Activated CD8-positive, alpha-beta T cell treated with anti-CD3 and anti-CD28 coated beads for 36 hours (primary cell): ENCODE results near the gene FAM184B. TPM values are rescaled to one million over a fixed set of nuclear protein-coding genes. Genes with fewer than 3 reads are reported as not detected.

Source experiments
- ATAC-seq: fragments of 200-7000 bp; cut with Tn5 transposase; one replicate; pipeline ENCODE4 v1.10.0; 2021; ENCODE audit warnings: mild to moderate bottlenecking, moderate library complexity
- CTCF ChIA-PET: fragments of 350-600 bp; sonication (Branson Sonifier 250); formaldehyde crosslinking; loops from one replicate; lab custom pipeline; 2021; ENCODE audit warnings: antibody characterized with exemption; lab: Charles Lee
- POLR2A ChIA-PET: fragments of 350-600 bp; sonication (Branson Sonifier 250); formaldehyde crosslinking; loops from one replicate; lab custom pipeline; 2021; ENCODE audit warnings: antibody characterized with exemption; lab: Charles Lee
- DNase-seq: peaks from one replicate; pipeline ENCODE4 v3.0.0-alpha.2; 2020
- H3K27ac Mint-ChIP-seq: one replicate; pipeline ENCODE4 v1.8.0; 2021; ENCODE audit warnings: mild to moderate bottlenecking, mixed read lengths
- H3K27me3 Mint-ChIP-seq: one replicate; pipeline ENCODE4 v1.8.0; 2021; ENCODE audit warnings: mixed read lengths
- H3K36me3 Mint-ChIP-seq: one replicate; pipeline ENCODE4 v1.8.0; 2021; ENCODE audit warnings: low read depth, mixed read lengths
- H3K4me1 Mint-ChIP-seq: one replicate; pipeline ENCODE4 v1.8.0; 2021; ENCODE audit warnings: low read depth, mixed read lengths
- H3K4me3 Mint-ChIP-seq: one replicate; pipeline ENCODE4 v1.8.0; 2021; ENCODE audit warnings: mild to moderate bottlenecking, moderate library complexity, mixed read lengths
- H3K9me3 Mint-ChIP-seq: one replicate; pipeline ENCODE4 v1.8.0; 2021; ENCODE audit warnings: mixed read lengths
- intact Hi-C: fragments of 100-400 bp; cut with micrococcal nuclease; formaldehyde crosslinking; loops from one replicate; pipeline ENCODE4 v1.10.0; 2022
- total RNA-seq, 2 experiments: library from RNA; stranded (reverse); gene quantifications; one replicate each; pipeline ENCODE4 v1.2.3, GENCODE V29; 2021
- TF ChIP-seq, protein P1 (sequence below): fragments of 200-600 bp; IDR thresholded peaks from one replicate; pipeline ENCODE4 v1.8.0; 2022; ENCODE audit warnings: antibody characterized with exemption, mild to moderate bottlenecking

Gene FAM184B
- total RNA-seq, 2 experiments from 2014 or later = 0.05 TPM; not detected in 1

DNA sequence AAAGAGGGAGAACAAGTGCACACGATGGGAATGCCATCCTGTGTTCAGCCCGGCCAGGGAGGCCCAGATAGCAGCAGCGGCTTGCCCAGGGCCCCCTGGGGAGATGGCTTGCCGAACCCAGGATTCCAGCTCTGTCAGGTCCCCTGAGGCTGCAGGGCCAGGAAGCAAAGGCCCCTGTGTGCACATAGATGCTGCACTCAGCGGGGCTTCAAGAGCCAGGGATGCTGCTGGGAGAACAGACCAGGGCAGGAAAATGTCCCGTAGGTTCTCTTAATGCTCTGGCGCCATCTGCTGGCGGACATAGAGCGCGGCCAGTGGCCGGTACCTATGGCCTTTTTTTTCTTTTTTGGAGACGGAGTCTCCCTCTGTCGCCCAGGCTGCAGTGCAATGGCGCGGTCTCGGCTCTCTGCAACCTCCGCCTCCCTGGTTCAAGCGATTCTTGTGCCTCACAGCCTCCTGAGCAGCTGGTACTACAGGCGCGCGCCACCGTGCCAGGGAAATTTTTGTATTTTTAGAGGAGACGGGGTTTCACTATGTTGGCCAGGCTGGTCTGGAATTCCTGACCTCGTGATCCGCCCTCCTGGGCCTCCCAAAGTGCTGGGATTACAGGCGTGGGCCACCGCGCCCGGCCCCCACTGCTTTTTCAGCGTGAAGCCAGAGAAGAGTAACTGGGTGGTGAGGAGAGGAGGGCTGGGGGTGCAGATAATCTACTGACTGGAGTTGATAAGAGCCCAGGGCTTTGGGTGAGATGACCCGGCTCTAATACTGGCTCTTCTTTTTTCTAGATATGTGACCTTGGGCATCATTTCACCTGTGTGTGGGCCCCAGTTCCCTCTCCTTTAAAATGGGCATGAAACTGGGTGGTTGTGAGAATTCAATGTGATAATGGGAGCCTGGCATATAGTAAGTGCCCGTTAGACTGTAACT is 144.5 kb downstream of the FAM184B start:
- intact Hi-C loops = loop anchor here (2.0 to 10.0 kb wide), 2 partner anchors 88 to 168 kb away; no protein-coding TSS in a partner anchor
- Mint-ChIP-seq H3K27ac (no peak overlapping the region), H3K4me3 (no peak overlapping the region), H3K9me3 (no peaks in the 10 kb centered on the region), H3K27me3 (no peaks in the 10 kb centered on the region), H3K4me1 (no peaks in the 10 kb centered on the region), H3K36me3 (peaks cover 20% of the 10 kb centered on the region)
- DNase-seq = peak; percentile 83
- TF ChIP-seq, protein P1, sequence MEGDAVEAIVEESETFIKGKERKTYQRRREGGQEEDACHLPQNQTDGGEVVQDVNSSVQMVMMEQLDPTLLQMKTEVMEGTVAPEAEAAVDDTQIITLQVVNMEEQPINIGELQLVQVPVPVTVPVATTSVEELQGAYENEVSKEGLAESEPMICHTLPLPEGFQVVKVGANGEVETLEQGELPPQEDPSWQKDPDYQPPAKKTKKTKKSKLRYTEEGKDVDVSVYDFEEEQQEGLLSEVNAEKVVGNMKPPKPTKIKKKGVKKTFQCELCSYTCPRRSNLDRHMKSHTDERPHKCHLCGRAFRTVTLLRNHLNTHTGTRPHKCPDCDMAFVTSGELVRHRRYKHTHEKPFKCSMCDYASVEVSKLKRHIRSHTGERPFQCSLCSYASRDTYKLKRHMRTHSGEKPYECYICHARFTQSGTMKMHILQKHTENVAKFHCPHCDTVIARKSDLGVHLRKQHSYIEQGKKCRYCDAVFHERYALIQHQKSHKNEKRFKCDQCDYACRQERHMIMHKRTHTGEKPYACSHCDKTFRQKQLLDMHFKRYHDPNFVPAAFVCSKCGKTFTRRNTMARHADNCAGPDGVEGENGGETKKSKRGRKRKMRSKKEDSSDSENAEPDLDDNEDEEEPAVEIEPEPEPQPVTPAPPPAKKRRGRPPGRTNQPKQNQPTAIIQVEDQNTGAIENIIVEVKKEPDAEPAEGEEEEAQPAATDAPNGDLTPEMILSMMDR = peak; percentile 97
- POLR2A ChIA-PET = interaction anchor here (0.9 to 2.0 kb wide), 5 partner anchors 10 to 88 kb away, joined by 3 to 5 read pairs (median 4); no protein-coding TSS in a partner anchor
- CTCF ChIA-PET = interaction anchor here (0.8 to 6.6 kb wide), 16 partner anchors 9 to 176 kb away, joined by 3 to 80 read pairs (median 4); no protein-coding TSS in a partner anchor
- ATAC-seq = peak; percentile 90

DNA sequence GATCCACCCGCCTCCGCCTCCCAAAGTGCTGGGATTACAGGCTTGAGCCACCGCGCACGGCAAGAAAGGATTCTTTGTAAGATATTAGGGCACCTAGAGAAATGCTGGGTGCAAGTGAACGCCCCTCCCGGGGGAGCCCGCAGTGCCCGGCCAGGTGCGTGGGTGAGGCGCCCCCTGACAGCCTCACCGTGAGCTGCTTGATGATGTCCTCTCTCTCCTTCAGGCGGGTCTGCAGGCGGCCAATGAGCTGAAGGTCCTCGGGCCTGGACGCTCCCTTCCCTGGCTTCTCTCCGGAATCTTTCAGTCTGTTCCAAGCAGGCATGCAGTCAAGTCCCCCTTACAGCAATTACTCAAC is 145.1 kb downstream of the FAM184B start:
- CTCF ChIA-PET = interaction anchor here (0.8 to 6.6 kb wide), 14 partner anchors 9 to 176 kb away, joined by 3 to 80 read pairs (median 4); no protein-coding TSS in a partner anchor
- POLR2A ChIA-PET = interaction anchor here (0.9 to 2.0 kb wide), 5 partner anchors 9 to 87 kb away, joined by 3 to 5 read pairs (median 4); no protein-coding TSS in a partner anchor
- Mint-ChIP-seq H3K27ac (no peak overlapping the region), H3K36me3 (peaks cover 22% of the 10 kb centered on the region), H3K9me3 (no peaks in the 10 kb centered on the region), H3K4me1 (no peaks in the 10 kb centered on the region), H3K4me3 (no peak overlapping the region), H3K27me3 (no peaks in the 10 kb centered on the region)
- TF ChIP-seq, protein P1 = no peak
- no peak for ATAC-seq
- intact Hi-C loops = loop anchor here (2.0 to 10.0 kb wide), 2 partner anchors 88 to 168 kb away; no protein-coding TSS in a partner anchor
- DNase-seq = no peak

GRCh38 chr4:17635056-17635455 is 146.4 kb downstream of the FAM184B start:
- H3K4me3 Mint-ChIP-seq = no peak overlapping the region
- CTCF ChIA-PET = interaction anchor here (0.9 to 6.6 kb wide), 3 partner anchors 8 to 87 kb away, joined by 4 to 80 read pairs (median 4); no protein-coding TSS in a partner anchor
- intact Hi-C loops = loop anchor here (10.0 kb wide), 1 partner anchor 170 kb away; no protein-coding TSS in a partner anchor
- TF ChIP-seq, protein P1 = no peak
- no peak for DNase-seq
- POLR2A ChIA-PET = interaction anchor here (0.5 to 2.0 kb wide), 2 partner anchors 86 to 163 kb away, joined by 3 to 4 read pairs; no protein-coding TSS in a partner anchor
- peaks cover 29% of the 10 kb centered on the region for H3K36me3 Mint-ChIP-seq
- no peaks in the 10 kb centered on the region for H3K4me1 Mint-ChIP-seq
- no peak for ATAC-seq
- no peaks in the 10 kb centered on the region for H3K9me3 Mint-ChIP-seq
- H3K27me3 Mint-ChIP-seq = no peaks in the 10 kb centered on the region
- H3K27ac Mint-ChIP-seq = peak overlapping the region; percentile 38

DNA sequence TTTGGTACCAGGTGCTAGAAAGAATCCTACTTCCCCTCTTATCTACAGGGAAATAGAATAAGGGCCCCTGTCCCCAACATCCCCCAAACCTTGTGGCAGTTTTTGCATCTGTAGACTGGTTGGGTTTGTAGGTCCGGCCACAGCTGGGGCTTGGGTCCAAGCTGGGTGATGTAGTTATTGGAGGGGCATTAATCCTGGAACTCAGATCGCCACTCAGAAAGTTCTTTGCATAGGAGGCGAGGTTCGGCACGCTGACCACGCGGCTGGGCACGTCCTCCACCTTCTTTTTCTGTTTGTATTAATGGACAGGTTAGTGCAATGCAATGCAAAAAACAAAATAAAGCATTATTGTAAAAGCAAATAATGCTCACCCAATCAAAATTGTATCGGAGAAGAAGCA is 147.8 kb downstream of the FAM184B start:
- H3K4me3 Mint-ChIP-seq = no peak overlapping the region
- peaks cover 6% of the 10 kb centered on the region for H3K4me1 Mint-ChIP-seq
- peaks cover 42% of the 10 kb centered on the region for H3K36me3 Mint-ChIP-seq
- H3K27ac Mint-ChIP-seq = no peak overlapping the region
- TF ChIP-seq, protein P1 = no peak
- DNase-seq = no peak
- no peaks in the 10 kb centered on the region for H3K9me3 Mint-ChIP-seq
- H3K27me3 Mint-ChIP-seq = no peaks in the 10 kb centered on the region
- no peak for ATAC-seq
- CTCF ChIA-PET = interaction anchor here (6.6 kb wide), 1 partner anchor 86 kb away, joined by 80 read pairs; no protein-coding TSS in a partner anchor
- POLR2A ChIA-PET = interaction anchor here (0.6 kb wide), 1 partner anchor 17 kb away, joined by 3 read pairs; no protein-coding TSS in a partner anchor
- intact Hi-C loops = loop anchor here (10.0 kb wide), 1 partner anchor 171 kb away; no protein-coding TSS in a partner anchor
